GM13976 (cell line): Measurements from ENCODE around the gene SNAP47.
A peak's percentile ranks its signal among the peaks of the same experiment; 100 is the strongest.

Source experiments
- DNase-seq: peaks from one replicate; pipeline ENCODE4 v3.0.0; 2012; ENCODE audit warnings: low spot score
- CTCF ChIP-seq: IDR thresholded peaks from 2 replicates; pipeline ENCODE4 v1.5.1; 2012; ENCODE audit warnings: borderline replicate concordance, mild to moderate bottlenecking; ENCODE audit not compliant: insufficient read depth; ENCODE audit errors: extremely low read depth, missing control alignments, control extremely low read depth
- in situ Hi-C: fragments of 300-500 bp; cut with MboI; formaldehyde crosslinking; loops from one replicate; pipeline ENCODE4 v1.12.0; 2022; ENCODE audit warnings: low sequenced_read_pairs, mixed read lengths, inconsistent platforms; ENCODE audit not compliant: unreplicated experiment

SNAP47 gene

GRCh38 chr1:227728059-227728891, 7.0 kb upstream of the SNAP47 start:
- in situ Hi-C loops: no loop called here
- TF ChIP-seq CTCF: no peak
- peak; percentile 93 for DNase-seq

GRCh38 chr1:227728892-227729143, 6.4 kb upstream of the SNAP47 start:
- no peak for DNase-seq
- TF ChIP-seq CTCF: no peak
- in situ Hi-C loops: no loop called here

- DNase-seq: peak; percentile 36
- in situ Hi-C loops: no loop called here
- no peak for TF ChIP-seq CTCF
These were observed 5.9 kb upstream of the SNAP47 start for GRCh38 chr1:227729144-227729880.

- TF ChIP-seq CTCF: peak; percentile 41
- peak; percentile 80 for DNase-seq
- in situ Hi-C loops: no loop called here
These were observed 5.2 kb upstream of the SNAP47 start for GRCh38 chr1:227729881-227730629.

GRCh38 chr1:227730630-227731151, 4.5 kb upstream of the SNAP47 start:
- TF ChIP-seq CTCF: no peak
- DNase-seq: peak; percentile 15
- in situ Hi-C loops: no loop called here

- in situ Hi-C loops: no loop called here
- no peak for TF ChIP-seq CTCF
- DNase-seq: no peak
These were observed 4.0 kb upstream of the SNAP47 start for GRCh38 chr1:227731241-227731677.
